Neutrophil (primary cell): ENCODE data around the gene KYAT1.

ENCODE experiments used
- H3K27ac ChIP-seq: fragments of 200-600 bp; sonication (generic); 2 replicates; pipeline ENCODE4 v1.5.1; 2016; ENCODE audit warnings: mild to moderate bottlenecking, moderate library complexity
- H3K27me3 ChIP-seq: fragments of 200-600 bp; sonication (generic); 2 replicates; pipeline ENCODE4 v1.6.0; 2016; ENCODE audit warnings: mild to moderate bottlenecking
- H3K36me3 ChIP-seq: fragments of 200-600 bp; sonication (generic); 2 replicates; pipeline ENCODE4 v1.5.1; 2017
- H3K4me1 ChIP-seq, 2 experiments: fragments of 200-600 bp in 1 of 2; sonication (generic) in 1 of 2; 1 replicate in 1 of 2; 2 replicates in 1 of 2; pipeline versions ENCODE4 v1.5.1 to v1.6.1; 2013 to 2016; ENCODE audit warnings: low read depth in 1 of 2, low read length in 1 of 2, mild to moderate bottlenecking in 1 of 2, moderate library complexity in 1 of 2; ENCODE audit not compliant: control insufficient read depth in 1 of 2, insufficient read depth in 1 of 2
- H3K4me3 ChIP-seq, 2 experiments: fragments of 200-600 bp in 1 of 2; sonication (generic) in 1 of 2; 1 replicate in 1 of 2; 2 replicates in 1 of 2; pipeline ENCODE4 v1.5.1; 2013 to 2016; ENCODE audit warnings: low read depth in 1 of 2, low read length in 1 of 2, mild to moderate bottlenecking in 1 of 2, moderate library complexity in 1 of 2
- H3K9me3 ChIP-seq: fragments of 200-600 bp; sonication (generic); 2 replicates; pipeline ENCODE4 v1.5.1; 2016
- TF ChIP-seq, protein P1 (sequence below): fragments of 200-600 bp; sonication (generic); IDR thresholded peaks from 2 replicates; pipeline ENCODE4 v1.5.1; 2016; ENCODE audit warnings: antibody characterized with exemption

Gene KYAT1

DNA sequence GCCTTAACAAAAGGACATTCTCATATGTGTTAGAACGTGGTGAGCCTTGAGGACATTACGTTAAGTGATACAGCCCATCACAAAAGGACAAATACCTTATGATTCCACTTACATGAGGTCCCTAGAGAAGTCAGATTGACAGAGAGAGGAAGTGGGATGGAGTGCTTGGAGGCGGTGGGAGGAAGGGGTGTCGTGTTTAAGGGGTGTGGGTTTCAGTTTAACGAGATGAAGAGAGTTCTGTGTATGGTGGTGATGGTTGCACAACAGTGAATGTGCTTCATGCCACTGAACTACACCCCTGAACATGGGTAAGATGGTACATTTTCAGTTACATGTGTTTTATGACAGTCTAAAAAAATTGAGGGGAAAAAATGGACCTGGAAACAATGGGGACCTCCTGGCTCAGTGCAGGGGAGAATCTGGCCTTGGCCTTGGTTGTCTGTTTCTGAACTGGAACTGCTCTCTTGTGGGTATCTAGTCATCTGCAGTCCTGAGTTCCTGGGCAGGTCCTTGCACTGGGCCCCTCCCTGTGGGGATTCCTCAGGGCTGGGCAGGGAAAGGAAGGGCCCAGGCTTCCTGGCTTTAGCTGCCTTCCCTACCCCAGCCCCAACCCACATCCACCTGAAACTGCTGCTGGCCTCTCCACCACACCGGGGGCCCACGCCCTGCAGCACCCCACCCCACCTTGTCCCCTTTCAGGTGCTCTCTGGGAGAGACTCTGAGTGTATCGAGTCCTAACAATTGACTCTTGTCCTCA, 18.0 kb upstream of the KYAT1 start:
- H3K27ac ChIP-seq, result no peak overlapping the region
- TF ChIP-seq, protein P1, sequence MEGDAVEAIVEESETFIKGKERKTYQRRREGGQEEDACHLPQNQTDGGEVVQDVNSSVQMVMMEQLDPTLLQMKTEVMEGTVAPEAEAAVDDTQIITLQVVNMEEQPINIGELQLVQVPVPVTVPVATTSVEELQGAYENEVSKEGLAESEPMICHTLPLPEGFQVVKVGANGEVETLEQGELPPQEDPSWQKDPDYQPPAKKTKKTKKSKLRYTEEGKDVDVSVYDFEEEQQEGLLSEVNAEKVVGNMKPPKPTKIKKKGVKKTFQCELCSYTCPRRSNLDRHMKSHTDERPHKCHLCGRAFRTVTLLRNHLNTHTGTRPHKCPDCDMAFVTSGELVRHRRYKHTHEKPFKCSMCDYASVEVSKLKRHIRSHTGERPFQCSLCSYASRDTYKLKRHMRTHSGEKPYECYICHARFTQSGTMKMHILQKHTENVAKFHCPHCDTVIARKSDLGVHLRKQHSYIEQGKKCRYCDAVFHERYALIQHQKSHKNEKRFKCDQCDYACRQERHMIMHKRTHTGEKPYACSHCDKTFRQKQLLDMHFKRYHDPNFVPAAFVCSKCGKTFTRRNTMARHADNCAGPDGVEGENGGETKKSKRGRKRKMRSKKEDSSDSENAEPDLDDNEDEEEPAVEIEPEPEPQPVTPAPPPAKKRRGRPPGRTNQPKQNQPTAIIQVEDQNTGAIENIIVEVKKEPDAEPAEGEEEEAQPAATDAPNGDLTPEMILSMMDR, result no peak
- no peak overlapping the region for H3K4me3 ChIP-seq
- H3K27me3 ChIP-seq, result no peaks in the 10 kb centered on the region
- H3K36me3 ChIP-seq, result peaks cover 17% of the 10 kb centered on the region
- peaks cover 13 to 15% of the 10 kb centered on the region in 2 experiments for H3K4me1 ChIP-seq
- no peaks in the 10 kb centered on the region for H3K9me3 ChIP-seq

DNA sequence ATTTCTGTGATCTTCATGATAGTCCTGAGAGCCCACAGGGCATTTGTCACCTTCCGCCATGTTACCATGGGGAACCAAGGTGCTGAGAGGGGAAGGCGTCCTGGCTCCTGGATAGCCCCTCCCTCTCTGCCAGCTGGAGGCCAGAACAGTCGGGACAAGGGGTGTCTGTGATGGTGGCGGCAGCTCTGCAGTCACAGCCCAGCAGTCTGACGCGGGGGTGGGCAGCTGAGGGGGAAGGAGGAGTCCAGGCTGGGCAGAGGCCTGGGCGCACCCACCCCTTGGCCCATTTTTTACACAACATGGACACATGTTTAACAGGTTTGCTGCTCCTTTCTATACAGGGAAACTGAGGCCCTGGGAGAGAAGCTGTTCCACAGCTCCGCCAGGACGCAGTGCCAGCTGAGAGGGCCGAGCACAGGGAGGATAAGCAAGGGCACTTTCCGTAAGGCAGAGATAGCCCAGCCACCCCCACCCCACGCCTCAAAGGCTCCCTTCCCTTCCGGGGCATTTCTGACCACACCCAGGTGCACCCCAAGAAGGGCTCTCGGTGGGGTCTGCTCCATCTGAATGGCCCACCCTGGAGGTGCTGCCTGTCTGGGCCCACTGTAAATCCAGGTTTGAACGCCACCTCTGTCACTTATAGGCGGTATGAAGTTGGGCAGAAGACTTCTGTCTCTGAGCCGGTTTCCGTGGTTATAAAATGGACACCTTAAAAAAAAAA, 17.3 kb upstream of the KYAT1 start:
- H3K27me3 ChIP-seq, result no peaks in the 10 kb centered on the region
- H3K4me3 ChIP-seq, result no peak overlapping the region
- TF ChIP-seq, protein P1, result no peak
- no peak overlapping the region for H3K27ac ChIP-seq
- no peaks in the 10 kb centered on the region for H3K9me3 ChIP-seq
- peaks cover 17% of the 10 kb centered on the region for H3K36me3 ChIP-seq
- H3K4me1 ChIP-seq, result peaks cover 13 to 15% of the 10 kb centered on the region in 2 experiments

DNA sequence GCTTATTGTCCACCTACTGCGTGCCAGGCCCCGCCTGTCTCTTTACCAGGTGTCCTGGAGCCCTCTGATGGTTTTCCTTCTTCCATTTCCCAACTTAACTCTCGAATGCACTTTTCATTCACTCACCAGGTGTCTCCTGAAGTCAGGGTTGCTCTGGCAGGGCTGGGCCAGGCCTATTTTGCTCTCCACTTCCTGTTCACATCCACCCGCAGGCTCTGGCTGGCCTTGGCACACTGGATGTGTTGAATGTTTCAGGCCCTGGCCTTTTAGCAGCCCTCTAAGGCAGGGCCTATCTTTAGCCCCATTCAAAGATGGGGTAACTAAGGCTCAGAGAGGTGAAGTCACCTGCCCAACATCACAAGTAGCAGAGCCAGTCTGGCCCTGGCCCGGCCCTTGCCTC, 16.6 kb upstream of the KYAT1 start:
- Histone ChIP-seq H3K27me3 (no peaks in the 10 kb centered on the region), H3K27ac (no peak overlapping the region), H3K4me1 (peaks cover 13 to 15% of the 10 kb centered on the region in 2 experiments), H3K9me3 (no peaks in the 10 kb centered on the region), H3K36me3 (peaks cover 22% of the 10 kb centered on the region), H3K4me3 (no peak overlapping the region)
- TF ChIP-seq, protein P1, result no peak

GRCh38 chr9:128895556-128895955, 13.8 kb upstream of the KYAT1 start:
- H3K36me3 ChIP-seq, result peaks cover 41% of the 10 kb centered on the region
- TF ChIP-seq, protein P1, result no peak

DNA sequence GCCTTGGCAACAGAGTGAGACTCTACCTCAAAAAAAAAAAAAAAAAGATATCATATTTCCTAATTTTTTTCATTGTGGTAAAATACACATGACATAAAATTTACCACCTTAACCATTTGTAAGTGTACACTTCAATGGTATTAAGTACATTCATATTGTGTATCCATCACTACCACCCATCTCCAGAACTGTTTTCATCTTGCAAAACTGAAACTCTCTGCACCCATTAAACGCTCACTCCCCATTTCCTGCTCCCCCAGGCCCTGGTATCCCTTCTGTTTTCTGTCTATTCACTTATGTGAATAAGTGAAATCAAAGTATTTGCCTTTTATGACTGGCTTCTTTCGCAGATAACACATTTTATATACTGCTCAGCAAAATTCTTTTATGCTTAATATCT, 13.0 kb upstream of the KYAT1 start:
- TF ChIP-seq, protein P1, result no peak
- H3K4me3 ChIP-seq, result no peak overlapping the region
- H3K9me3 ChIP-seq, result no peaks in the 10 kb centered on the region
- no peaks in the 10 kb centered on the region for H3K4me1 ChIP-seq
- H3K27me3 ChIP-seq, result no peaks in the 10 kb centered on the region
- no peak overlapping the region for H3K27ac ChIP-seq
- H3K36me3 ChIP-seq, result peaks cover 46% of the 10 kb centered on the region

More at GRCh38 chr9:128895556-128895955, 13.8 kb upstream of the KYAT1 start:
- Histone ChIP-seq H3K9me3 (no peaks in the 10 kb centered on the region), H3K27me3 (no peaks in the 10 kb centered on the region), H3K4me3 (no peak overlapping the region), H3K4me1 (no peaks in the 10 kb centered on the region), H3K27ac (no peak overlapping the region)
